IMR-90 (cell line): ENCODE data around the gene LEKR1. TPM values are rescaled to one million over a fixed set of nuclear protein-coding genes. Genes with fewer than 3 reads are reported as not detected.

ENCODE experiments used
- ATAC-seq: fragments of 200-7000 bp; cut with Tn5 transposase; 2 replicates; pipeline ENCODE4 v1.9.1; 2020; ENCODE audit warnings: low read depth, mild to moderate bottlenecking, moderate library complexity
- BruUV-seq: library from RNA; stranded (reverse); fragments of 400-500 nt; replicated peaks from 2 replicates; lab custom pipeline; 2021; lab: Mats Ljungman, UMichigan
- CTCF ChIA-PET: fragments of 300-600 bp; formaldehyde crosslinking; extraction: SDS; loops from one replicate; lab custom pipeline; 2021; ENCODE audit warnings: antibody characterized with exemption; lab: Yijun Ruan, JAX
- POLR2A ChIA-PET: fragments of 300-600 bp; sonication (Branson Sonifier 250); formaldehyde crosslinking; loops from one replicate; lab custom pipeline; 2022; ENCODE audit warnings: antibody characterized with exemption; ENCODE audit not compliant: unreplicated experiment; lab: Charles Lee
- DNase-seq: peaks from one replicate; pipeline ENCODE4 v3.0.0; 2013
- H2AFZ ChIP-seq: replicated peaks from 2 replicates; pipeline ENCODE3; 2013; ENCODE audit warnings: low read length, mild to moderate bottlenecking; ENCODE audit not compliant: poor library complexity
- H2AK5ac ChIP-seq: 2 replicates; pipeline ENCODE4 v1.6.1; 2013; ENCODE audit warnings: low read depth, low read length, inconsistent platforms
- H2AK9ac ChIP-seq: replicated peaks from 2 replicates; pipeline ENCODE3; 2013; ENCODE audit warnings: mild to moderate bottlenecking, low read depth, low read length, moderate library complexity; ENCODE audit not compliant: poor library complexity
- H2BK120ac ChIP-seq: 2 replicates; pipeline ENCODE4 v1.6.1; 2013; ENCODE audit warnings: low read depth, low read length, inconsistent platforms
- H2BK15ac ChIP-seq: 3 replicates; pipeline ENCODE4 v1.6.1; 2013; ENCODE audit warnings: low read depth, low read length, inconsistent platforms
- H2BK20ac ChIP-seq: 2 replicates; pipeline ENCODE4 v1.6.1; 2013; ENCODE audit warnings: low read depth, mild to moderate bottlenecking, inconsistent platforms, low read length, moderate library complexity
- H2BK5ac ChIP-seq: 2 replicates; pipeline ENCODE4 v1.6.1; 2013; ENCODE audit warnings: mild to moderate bottlenecking, low read depth, low read length, inconsistent platforms; ENCODE audit not compliant: poor library complexity, severe bottlenecking
- H3K14ac ChIP-seq: replicated peaks from 2 replicates; pipeline ENCODE4 v1.6.1; 2013; ENCODE audit warnings: low read depth, low read length, inconsistent platforms
- H3K18ac ChIP-seq: 2 replicates; pipeline ENCODE4 v1.6.1; 2013; ENCODE audit warnings: low read depth, low read length, control low read depth
- H3K23ac ChIP-seq: 2 replicates; pipeline ENCODE4 v1.6.1; 2013; ENCODE audit warnings: low read depth, low read length, inconsistent platforms
- H3K27ac ChIP-seq: 2 replicates; pipeline ENCODE4 v1.5.1; 2013; ENCODE audit warnings: mild to moderate bottlenecking, control low read depth, low read length; ENCODE audit not compliant: insufficient read depth
- H3K27me3 ChIP-seq: 2 replicates; pipeline ENCODE4 v1.6.1; 2013; ENCODE audit warnings: low read length; ENCODE audit not compliant: control insufficient read depth, insufficient read depth
- H3K36me3 ChIP-seq: 2 replicates; pipeline ENCODE4 v1.6.1; 2013; ENCODE audit warnings: low read length, mixed read lengths; ENCODE audit not compliant: control insufficient read depth, insufficient read depth
- H3K4ac ChIP-seq: 2 replicates; pipeline ENCODE4 v1.6.1; 2013; ENCODE audit warnings: low read depth, low read length, inconsistent platforms
- H3K4me1 ChIP-seq: 2 replicates; pipeline ENCODE4 v1.6.1; 2013; ENCODE audit warnings: low read length, mixed read lengths; ENCODE audit not compliant: control insufficient read depth, insufficient read depth
- H3K4me2 ChIP-seq: 2 replicates; pipeline ENCODE4 v1.6.1; 2013; ENCODE audit warnings: low read depth, mild to moderate bottlenecking, control low read depth, low read length, moderate library complexity
- H3K4me3 ChIP-seq: 2 replicates; pipeline ENCODE4 v1.5.1; 2013; ENCODE audit warnings: low read depth, mild to moderate bottlenecking, control low read depth, low read length, moderate library complexity; ENCODE audit not compliant: insufficient read depth
- H3K56ac ChIP-seq: 2 replicates; pipeline ENCODE4 v1.6.1; 2013; ENCODE audit warnings: low read length, inconsistent platforms; ENCODE audit not compliant: insufficient read depth; ENCODE audit errors: extremely low read depth
- H3K79me1 ChIP-seq, 2 experiments: 2 replicates each; pipeline ENCODE4 v1.6.1; 2013; ENCODE audit warnings: low read length in 2 of 2, inconsistent platforms in 1 of 2, low read depth in 1 of 2
- H3K9ac ChIP-seq: 2 replicates; pipeline ENCODE4 v1.6.1; 2013; ENCODE audit warnings: low read depth, low read length, control low read depth
- H3K9me1 ChIP-seq: 2 replicates; pipeline ENCODE4 v1.6.1; 2013; ENCODE audit warnings: low read length, inconsistent platforms; ENCODE audit not compliant: insufficient read depth
- H3K9me3 ChIP-seq: 2 replicates; pipeline ENCODE4 v1.6.1; 2013; ENCODE audit warnings: low read length; ENCODE audit not compliant: control insufficient read depth, insufficient read depth
- H4K20me1 ChIP-seq: 2 replicates; pipeline ENCODE4 v1.6.1; 2013; ENCODE audit warnings: low read length, inconsistent platforms; ENCODE audit not compliant: insufficient read depth
- H4K5ac ChIP-seq: 2 replicates; pipeline ENCODE4 v1.6.1; 2013; ENCODE audit warnings: mild to moderate bottlenecking, low read depth, low read length, control low read depth
- H4K8ac ChIP-seq, 2 experiments: 2 replicates each; pipeline ENCODE4 v1.6.1; 2013; ENCODE audit warnings: low read depth in 2 of 2, low read length in 2 of 2, control low read depth in 1 of 2, inconsistent platforms in 1 of 2
- H4K91ac ChIP-seq: 2 replicates; pipeline ENCODE4 v1.6.1; 2013; ENCODE audit warnings: low read depth, low read length, inconsistent platforms; ENCODE audit not compliant: insufficient read depth
- CEBPB ChIP-seq: IDR thresholded peaks from 2 replicates; pipeline ENCODE4 v1.6.1; 2012; ENCODE audit warnings: low read depth, low read length, improper control_type of control experiment
- MAFK ChIP-seq: IDR thresholded peaks from 2 replicates; pipeline ENCODE4 v1.6.1; 2012; ENCODE audit warnings: low read depth, low read length, improper control_type of control experiment
- MAZ ChIP-seq: IDR thresholded peaks from 2 replicates; pipeline ENCODE4 v1.6.1; 2012; ENCODE audit warnings: low read depth, mild to moderate bottlenecking, low read length, improper control_type of control experiment, moderate library complexity, borderline replicate concordance
- POLR2A ChIP-seq: IDR thresholded peaks from 2 replicates; pipeline ENCODE4 v1.6.1; 2012; ENCODE audit warnings: mild to moderate bottlenecking, low read depth, low read length
- USF2 ChIP-seq: fragments of 150-350 bp; IDR thresholded peaks from 2 replicates; pipeline ENCODE4 v1.6.1; 2017; ENCODE audit warnings: mild to moderate bottlenecking, antibody characterized with exemption, low read length, low read depth
- WGBS, 2 experiments: methylation state at CpG; one replicate each; pipeline versions ENCODE4 v1.1.5 to v1.1.7; 2013; ENCODE audit warnings: missing lambda C conversion rate in 2 of 2; ENCODE audit not compliant: insufficient read length in 1 of 2; ENCODE audit errors: extremely low coverage in 2 of 2; 5-methylcytosine and 5-hydroxymethylcytosine counted together
- dilution Hi-C: fragments of 300-500 bp; cut with HindIII; formaldehyde crosslinking; loops from one replicate; pipeline ENCODE4 v1.14.3; 2018; ENCODE audit warnings: low sequenced_read_pairs; ENCODE audit not compliant: unreplicated experiment
- in situ Hi-C: fragments of 300-500 bp; cut with MboI; formaldehyde crosslinking; loops from 3 replicates; pipeline ENCODE4 v1.14.3; 2019; ENCODE audit warnings: low sequenced_read_pairs, inconsistent platforms, mixed read lengths
- intact Hi-C: fragments of 100-400 bp; cut with micrococcal nuclease; formaldehyde crosslinking; loops from 2 replicates; pipeline ENCODE4 v1.10.0; 2022
- polyA plus RNA-seq, 3 experiments: library from polyadenylated mRNA; depleted of rRNA; stranded (reverse); fragments of >200 nt; gene quantifications; 2 replicates each; pipeline ENCODE4 v1.2.3, GENCODE V29; 2012; ENCODE audit warnings: low replicate concordance in 1 of 3
- total RNA-seq: library from RNA; depleted of rRNA; stranded (reverse); fragments of >200 nt; gene quantifications from 2 replicates; pipeline ENCODE4 v1.2.3, GENCODE V29; 2012

The LEKR1 gene
- total and polyA plus RNA-seq, 2 of the 4 experiments (the other 2 are of a cell fraction) = 0.19 to 0.36 TPM

- TF ChIP-seq MAZ = no peak
Measured at GRCh38 chr3:157027861-157028745, 201.9 kb downstream of the LEKR1 start (continued).

- WGBS, 2 experiments = no CpG with 5 or more reads among the region's 3 CpGs
- Histone ChIP-seq H2AFZ (no peak overlapping the region), H3K18ac (no peak overlapping the region), H2AK9ac (no peak overlapping the region), H3K9me1 (no peaks in the 10 kb centered on the region), H3K27me3 (peaks cover 1% of the 10 kb centered on the region; the same call in 1 of the 2 replicates), H3K9ac (no peak overlapping the region), H4K5ac (no peak overlapping the region), H3K14ac (no peak overlapping the region), H3K36me3 (no peaks in the 10 kb centered on the region), H3K4me2 (no peak overlapping the region), H2AK5ac (no peak overlapping the region), H3K23ac (no peak overlapping the region), H4K8ac (no peak overlapping the region), H3K27ac (no peak overlapping the region), H2BK15ac (no peak overlapping the region), H4K20me1 (no peaks in the 10 kb centered on the region), H2BK20ac (no peak overlapping the region), H2BK120ac (no peak overlapping the region), H3K4ac (no peak overlapping the region), H3K9me3 (no peaks in the 10 kb centered on the region), H3K4me3 (no peak overlapping the region), H3K56ac (no peak overlapping the region), H3K79me1 (no peaks in the 10 kb centered on the region), H3K4me1 (no peaks in the 10 kb centered on the region), H4K91ac (no peak overlapping the region), H2BK5ac (no peak overlapping the region)
- ChIA-PET CTCF (no interaction called here), POLR2A (no interaction called here)
- in situ Hi-C loops (no loop called here), dilution Hi-C loops (no loop called here), intact Hi-C loops (no loop called here)
- BruUV-seq = no TSS peak
- DNase-seq = no peak
- ATAC-seq = no peak
- TF ChIP-seq USF2 (no peak), POLR2A (no peak), MAFK (no peak), CEBPB (no peak)
Measured at GRCh38 chr3:157029365-157029790, 203.2 kb downstream of the LEKR1 start.
